ENCODE measurements around the gene MAFG. TPM values are rescaled to one million over a fixed set of nuclear protein-coding genes. Genes with fewer than 3 reads are reported as not detected.
A peak's percentile ranks its signal among the peaks of the same experiment; 100 is the strongest.

The MAFG gene
- total and polyA plus RNA-seq, 2 of the 13 experiments (the other 11 are each of a cell fraction or from before 2014, with no cell fraction given) = 14.5 to 20.0 TPM

GRCh38 chr17:81909966-81910839 is 17.3 kb downstream of the MAFG start (continued):
- 0 out of 2 replicates have a peak, but pooled peaks have one; percentile 66 for TF ChIP-seq PBX3 (CRISPR knock-in tag; IDR thresholded peaks at IDR 0.05; ENCODE audit: borderline replicate concordance)
- peak; percentile 86 to 90 for TF ChIP-seq NR2F1 (CRISPR knock-in tag; IDR thresholded peaks at IDR 0.05)
- TF ChIP-seq ARHGAP35 (CRISPR knock-in tag; IDR thresholded peaks at IDR 0.05; ENCODE audit: borderline replicate concordance) = no peak
- TF ChIP-seq ZNF235 (CRISPR knock-in tag; IDR thresholded peaks at IDR 0.05; ENCODE audit: borderline replicate concordance) = 0 out of 2 replicates have a peak, but pooled peaks have one; percentile 16
- TF ChIP-seq ATF2 (CRISPR knock-in tag; IDR thresholded peaks at IDR 0.05) = peak; percentile 44; the same call in 1 of the 2 replicates
- no peak for TF ChIP-seq ZNF549 (CRISPR knock-in tag; IDR thresholded peaks at IDR 0.05)
- no peak for TF ChIP-seq SRSF9 (IDR thresholded peaks at IDR 0.05; ENCODE audit: borderline replicate concordance, insufficient read depth, low read depth, low read length, poor library complexity, severe bottlenecking)
- no peak; the same call in none of the 2 replicates for TF ChIP-seq GATAD1 (CRISPR knock-in tag; IDR thresholded peaks at IDR 0.05)
- TF ChIP-seq ZNF496 (CRISPR knock-in tag; IDR thresholded peaks at IDR 0.05; ENCODE audit: insufficient replicate concordance) = no peak
- TF ChIP-seq ZNF224 (CRISPR knock-in tag; IDR thresholded peaks at IDR 0.05) = peak; percentile 79
- peak; percentile 90 for TF ChIP-seq ZBTB42 (CRISPR knock-in tag; IDR thresholded peaks at IDR 0.05)
- peak; percentile 80; the same call in 1 of the 2 replicates for TF ChIP-seq FOXJ3 (CRISPR knock-in tag; IDR thresholded peaks at IDR 0.05; ENCODE audit: borderline replicate concordance)
- peak; percentile 75 for TF ChIP-seq YEATS2 (CRISPR knock-in tag; IDR thresholded peaks at IDR 0.05; ENCODE audit: borderline replicate concordance)
- TF ChIP-seq ZNF205 (CRISPR knock-in tag; IDR thresholded peaks at IDR 0.05) = peak; percentile 57; the same call in 1 of the 2 replicates
- peak; percentile 78 for TF ChIP-seq DPF2 (CRISPR knock-in tag; IDR thresholded peaks at IDR 0.05; ENCODE audit: borderline replicate concordance, low read depth)
- peak; percentile 62; the same call in 1 of the 2 replicates for TF ChIP-seq IRX3 (CRISPR knock-in tag; IDR thresholded peaks at IDR 0.05; ENCODE audit: borderline replicate concordance, low read depth)
- peak; percentile 52; the same call in 1 of the 2 replicates for TF ChIP-seq HOXA9 (CRISPR knock-in tag; IDR thresholded peaks at IDR 0.05; ENCODE audit: borderline replicate concordance)
- TF ChIP-seq KMT2B (CRISPR knock-in tag; IDR thresholded peaks at IDR 0.05) = peak; percentile 53
- TF ChIP-seq MLLT10 (CRISPR knock-in tag; IDR thresholded peaks at IDR 0.05) = no peak; the same call in 1 of the 2 replicates
- TF ChIP-seq RFX5 (IDR thresholded peaks at IDR 0.05; ENCODE audit: low read depth, low read length) = peak; percentile 34; the same call in 1 of the 2 replicates
- no peak for TF ChIP-seq ZNF564 (CRISPR knock-in tag; IDR thresholded peaks at IDR 0.05)
- TF ChIP-seq HINFP (CRISPR knock-in tag; IDR thresholded peaks at IDR 0.05; ENCODE audit: low read depth) = peak; percentile 77; the same call in 1 of the 2 replicates
- no peak for TF ChIP-seq CBX1 (IDR thresholded peaks at IDR 0.05; ENCODE audit: low read depth)
- TF ChIP-seq PAF1 (CRISPR knock-in tag; IDR thresholded peaks at IDR 0.05) = peak; percentile 93
- TF ChIP-seq ZNF740 (CRISPR knock-in tag; IDR thresholded peaks at IDR 0.05) = peak; percentile 63; the same call in 1 of the 2 replicates

Measured in HepG2 (cell line).